ENCODE measurements around the gene DUSP22.

DNA sequence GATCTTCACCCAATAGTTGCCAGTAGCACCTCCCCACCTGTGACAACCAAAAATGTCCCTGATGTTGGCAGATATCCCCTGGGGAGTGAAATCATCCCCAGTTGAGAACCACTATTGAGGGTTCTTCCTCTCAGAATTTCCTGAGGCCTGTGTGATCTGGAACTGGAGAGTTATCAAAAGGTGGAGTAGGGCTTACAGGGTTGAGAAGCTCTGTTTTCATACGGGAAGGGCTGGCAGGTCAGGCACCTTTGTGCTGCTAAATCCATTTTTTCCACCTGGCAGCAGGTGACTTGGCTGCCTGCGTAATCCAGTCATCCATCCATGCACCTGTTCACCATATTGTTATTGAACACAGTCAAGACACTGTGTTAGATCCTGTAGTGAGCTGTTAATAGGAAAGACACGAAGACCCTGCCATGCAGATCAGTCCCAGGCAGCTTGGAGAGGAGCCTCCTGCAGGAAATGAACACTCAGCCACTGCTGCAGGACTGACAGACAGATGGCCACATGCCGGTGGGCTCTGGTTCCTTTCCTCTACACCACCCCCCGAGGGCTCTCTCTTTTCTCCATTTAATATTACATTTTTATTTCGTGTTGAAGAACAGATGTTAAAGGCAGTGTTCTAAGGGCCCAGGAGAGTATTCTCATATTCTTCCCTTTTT is 5.4 kb downstream of the DUSP22 start:
- TF ChIP-seq CTCF (IDR thresholded peaks at IDR 0.05 in 2 of 3, conservative IDR thresholded peaks at IDR 0.05 in 1 of 3; ENCODE audit: borderline replicate concordance in 1 of 3, insufficient read depth in 1 of 3, low read depth in 2 of 3, low read length in 2 of 3) (no peak), EZH2phosphoT487 (IDR thresholded peaks at IDR 0.05; ENCODE audit: borderline replicate concordance) (no peak), RAD21 (IDR thresholded peaks at IDR 0.05; ENCODE audit: low read depth) (no peak), MAX (IDR thresholded peaks at IDR 0.05) (no peak), YY1 (IDR thresholded peaks at IDR 0.05; ENCODE audit: extremely low read depth, insufficient replicate concordance, low read depth, low read length) (no peak), POLR2AphosphoS5 (IDR thresholded peaks at IDR 0.05; ENCODE audit: low read depth, low read length) (no peak), JUND (IDR thresholded peaks at IDR 0.05) (no peak), EZH2 (IDR thresholded peaks at IDR 0.05) (no peak), POLR2A (IDR thresholded peaks at IDR 0.05; ENCODE audit: borderline replicate concordance, extremely low read depth, insufficient read depth, insufficient read length) (no peak), CBX3 (IDR thresholded peaks at IDR 0.05; ENCODE audit: low read depth) (no peak), SIN3A (IDR thresholded peaks at IDR 0.05; ENCODE audit: low read depth) (no peak), EGR1 (IDR thresholded peaks at IDR 0.05; ENCODE audit: low read depth) (no peak)
- TF ChIP-seq, protein P1, sequence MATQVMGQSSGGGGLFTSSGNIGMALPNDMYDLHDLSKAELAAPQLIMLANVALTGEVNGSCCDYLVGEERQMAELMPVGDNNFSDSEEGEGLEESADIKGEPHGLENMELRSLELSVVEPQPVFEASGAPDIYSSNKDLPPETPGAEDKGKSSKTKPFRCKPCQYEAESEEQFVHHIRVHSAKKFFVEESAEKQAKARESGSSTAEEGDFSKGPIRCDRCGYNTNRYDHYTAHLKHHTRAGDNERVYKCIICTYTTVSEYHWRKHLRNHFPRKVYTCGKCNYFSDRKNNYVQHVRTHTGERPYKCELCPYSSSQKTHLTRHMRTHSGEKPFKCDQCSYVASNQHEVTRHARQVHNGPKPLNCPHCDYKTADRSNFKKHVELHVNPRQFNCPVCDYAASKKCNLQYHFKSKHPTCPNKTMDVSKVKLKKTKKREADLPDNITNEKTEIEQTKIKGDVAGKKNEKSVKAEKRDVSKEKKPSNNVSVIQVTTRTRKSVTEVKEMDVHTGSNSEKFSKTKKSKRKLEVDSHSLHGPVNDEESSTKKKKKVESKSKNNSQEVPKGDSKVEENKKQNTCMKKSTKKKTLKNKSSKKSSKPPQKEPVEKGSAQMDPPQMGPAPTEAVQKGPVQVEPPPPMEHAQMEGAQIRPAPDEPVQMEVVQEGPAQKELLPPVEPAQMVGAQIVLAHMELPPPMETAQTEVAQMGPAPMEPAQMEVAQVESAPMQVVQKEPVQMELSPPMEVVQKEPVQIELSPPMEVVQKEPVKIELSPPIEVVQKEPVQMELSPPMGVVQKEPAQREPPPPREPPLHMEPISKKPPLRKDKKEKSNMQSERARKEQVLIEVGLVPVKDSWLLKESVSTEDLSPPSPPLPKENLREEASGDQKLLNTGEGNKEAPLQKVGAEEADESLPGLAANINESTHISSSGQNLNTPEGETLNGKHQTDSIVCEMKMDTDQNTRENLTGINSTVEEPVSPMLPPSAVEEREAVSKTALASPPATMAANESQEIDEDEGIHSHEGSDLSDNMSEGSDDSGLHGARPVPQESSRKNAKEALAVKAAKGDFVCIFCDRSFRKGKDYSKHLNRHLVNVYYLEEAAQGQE (IDR thresholded peaks at IDR 0.05; ENCODE audit: low read depth), result no peak
